ENCODE data around the gene SEC11A.
A peak's percentile ranks its signal among the peaks of the same experiment; 100 is the strongest.

SEC11A gene

DNA sequence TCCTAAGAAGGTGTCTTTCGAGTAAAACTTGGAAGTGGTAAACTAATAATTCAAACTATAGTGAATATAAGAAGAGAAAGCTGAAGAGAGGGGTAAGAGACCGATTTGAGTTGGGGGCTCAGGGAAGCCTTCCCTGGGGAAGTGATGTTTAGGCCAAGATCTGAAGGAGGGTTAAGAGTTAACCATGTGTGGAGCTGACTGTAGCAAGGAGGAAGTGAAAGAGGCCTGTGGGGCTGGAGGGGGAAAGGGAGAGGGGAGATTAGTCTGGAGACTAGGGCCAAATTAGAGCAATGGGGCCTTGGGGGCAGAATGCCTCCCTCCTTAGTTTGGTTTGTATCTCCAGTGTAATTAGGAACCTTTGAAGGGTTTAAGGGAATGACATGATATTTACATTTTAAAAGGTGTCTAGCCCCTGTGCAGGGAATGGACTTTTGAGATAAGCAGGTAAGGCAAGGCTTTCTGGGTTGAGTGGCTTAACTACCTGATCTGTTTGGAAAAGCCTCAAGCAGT lies 34.7 kb upstream of the SEC11A start:
- ChIA-PET CTCF (interaction anchor here (1.4 to 1.9 kb wide), 3 partner anchors 17 to 152 kb away, joined by 4 to 5 read pairs (median 4); no protein-coding TSS in a partner anchor), POLR2A (no interaction called here)
- DNase-seq (ENCODE audit: extremely low spot score): peak; percentile 54
- no peak for TF ChIP-seq CTCF (IDR thresholded peaks at IDR 0.05; ENCODE audit: control extremely low read depth, extremely low read depth, low read depth, missing control alignments)

- POLR2A ChIA-PET: no interaction called here
- CTCF ChIA-PET: interaction anchor here (0.7 to 1.9 kb wide), 3 partner anchors 18 to 161 kb away, joined by 3 to 5 read pairs (median 5); no protein-coding TSS in a partner anchor
- no peak for TF ChIP-seq CTCF (IDR thresholded peaks at IDR 0.05; ENCODE audit: control extremely low read depth, extremely low read depth, low read depth, missing control alignments)
- no peak for DNase-seq (ENCODE audit: extremely low spot score)
These were observed 33.4 kb upstream of the SEC11A start for GRCh38 chr15:84749111-84749991.

DNA sequence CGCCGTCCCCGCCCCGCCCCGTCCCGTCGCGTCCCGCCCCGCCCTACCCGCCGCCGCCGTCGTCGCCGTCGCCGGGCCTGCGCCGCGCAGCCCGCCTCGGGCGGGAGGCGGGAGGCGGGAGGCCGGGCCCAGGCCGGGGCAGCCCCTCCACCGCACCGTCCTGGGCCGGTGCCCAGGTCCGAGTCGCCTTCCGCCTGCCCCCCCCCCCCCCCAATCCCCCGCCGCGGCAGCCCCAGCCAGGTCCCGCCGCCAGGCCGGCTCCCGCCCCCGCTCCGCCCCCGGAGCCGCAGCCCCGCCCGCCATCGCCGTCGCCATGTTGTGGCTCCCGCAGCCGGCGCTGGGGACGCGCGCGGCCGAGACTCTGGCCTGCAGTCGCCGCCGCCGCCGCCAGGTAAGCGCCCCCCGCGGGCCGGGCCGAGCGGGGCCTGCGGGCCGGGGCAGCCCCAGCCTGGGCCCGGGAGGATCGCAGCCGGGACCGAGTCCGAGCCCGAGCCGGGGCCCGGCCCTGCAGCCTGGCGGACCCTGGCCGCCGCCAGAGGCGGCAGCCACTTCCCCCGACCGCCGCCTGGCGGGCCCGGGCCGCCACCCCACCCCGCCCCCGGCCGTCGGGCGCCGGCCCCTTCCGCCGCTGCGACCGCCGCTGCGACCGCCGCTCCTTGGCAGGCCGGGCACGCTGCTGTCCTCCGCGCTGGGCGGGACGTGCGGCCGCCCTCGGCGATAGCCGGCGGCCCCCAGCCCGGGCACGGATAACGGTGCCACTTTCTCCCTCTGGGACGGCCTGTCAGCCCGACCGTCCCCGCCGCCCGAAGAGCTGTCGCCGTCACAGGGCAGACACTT lies 32.6 kb upstream of the SEC11A start, which contains the start of gene ZNF592:
ZNF592 (plus strand) TSS at position 319 of the 837 bp plus-strand sequence. CDS start 34,084 bp downstream, outside the sequence.
- peak; percentile 81 for DNase-seq (ENCODE audit: extremely low spot score)
- TF ChIP-seq CTCF (IDR thresholded peaks at IDR 0.05; ENCODE audit: control extremely low read depth, extremely low read depth, low read depth, missing control alignments): no peak
- ChIA-PET POLR2A (no interaction called here), CTCF (interaction anchor here (0.7 to 1.0 kb wide), 2 partner anchors 30 to 160 kb away, joined by 3 to 5 read pairs; no protein-coding TSS in a partner anchor)

DNA sequence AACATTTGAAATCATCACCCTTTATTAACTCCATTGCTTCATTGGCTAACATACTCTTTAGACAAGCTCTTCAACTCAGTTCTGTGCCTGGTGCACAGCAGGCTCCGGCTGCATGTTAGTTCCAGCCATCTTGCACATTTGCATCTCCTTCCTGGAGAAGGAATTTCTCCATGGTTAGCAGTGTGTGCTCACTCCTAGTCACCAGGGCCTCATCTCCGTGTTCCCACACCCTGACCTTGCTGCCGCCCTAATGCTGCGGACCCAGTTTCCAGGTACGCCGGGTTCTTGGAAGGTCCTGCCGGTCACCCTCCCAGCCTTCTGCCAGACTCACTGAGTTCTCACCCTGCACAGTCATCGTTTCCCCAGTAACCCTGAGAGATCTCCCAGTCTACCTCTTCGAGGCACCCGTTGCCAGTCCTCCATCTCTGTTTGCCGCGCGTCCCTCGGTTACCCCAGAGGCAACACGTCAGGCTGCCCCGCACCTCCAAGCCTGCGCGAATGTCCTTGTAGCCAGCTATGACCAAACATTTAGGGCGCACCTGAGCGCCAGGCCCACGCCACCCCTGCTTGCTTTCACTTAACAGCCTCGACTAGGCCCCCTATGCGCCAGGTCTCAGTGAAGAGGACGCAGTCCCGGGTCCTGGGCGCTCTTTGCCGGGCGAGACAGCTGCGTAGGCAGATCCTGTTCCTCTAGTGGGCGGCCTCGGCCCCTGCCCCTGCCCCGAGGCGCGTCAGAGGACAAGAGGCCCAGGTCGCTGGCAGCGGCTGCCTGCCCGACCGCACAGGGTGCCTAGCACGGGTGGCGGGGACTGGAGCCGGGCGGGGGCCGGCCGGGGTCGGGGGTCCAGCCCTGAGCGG lies 31.7 kb upstream of the SEC11A start:
- TF ChIP-seq CTCF (IDR thresholded peaks at IDR 0.05; ENCODE audit: control extremely low read depth, extremely low read depth, low read depth, missing control alignments): no peak
- ChIA-PET POLR2A (interaction anchor here (0.8 kb wide), 1 partner anchor 149 kb away, joined by 3 read pairs; no protein-coding TSS in a partner anchor), CTCF (interaction anchor here (1.1 to 1.7 kb wide), 2 partner anchors 10 to 13 kb away, joined by 4 to 5 read pairs; no protein-coding TSS in a partner anchor)
- DNase-seq (ENCODE audit: extremely low spot score): peak; percentile 59

- DNase-seq (ENCODE audit: extremely low spot score): no peak
- POLR2A ChIA-PET: no interaction called here
- TF ChIP-seq CTCF (IDR thresholded peaks at IDR 0.05; ENCODE audit: control extremely low read depth, extremely low read depth, low read depth, missing control alignments): no peak
These were observed 25.2 kb upstream of the SEC11A start for GRCh38 chr15:84741121-84741520.

More at GRCh38 chr15:84741121-84741520, 25.2 kb upstream of the SEC11A start:
- CTCF ChIA-PET: no interaction called here

All from GM10248 (cell line).